ENCODE data around the gene GAD1. TPM values are rescaled to one million over a fixed set of nuclear protein-coding genes. Genes with fewer than 3 reads are reported as not detected.

GAD1 gene
- total RNA-seq, 1 experiment from 2014 or later = 2.4 TPM

DNA sequence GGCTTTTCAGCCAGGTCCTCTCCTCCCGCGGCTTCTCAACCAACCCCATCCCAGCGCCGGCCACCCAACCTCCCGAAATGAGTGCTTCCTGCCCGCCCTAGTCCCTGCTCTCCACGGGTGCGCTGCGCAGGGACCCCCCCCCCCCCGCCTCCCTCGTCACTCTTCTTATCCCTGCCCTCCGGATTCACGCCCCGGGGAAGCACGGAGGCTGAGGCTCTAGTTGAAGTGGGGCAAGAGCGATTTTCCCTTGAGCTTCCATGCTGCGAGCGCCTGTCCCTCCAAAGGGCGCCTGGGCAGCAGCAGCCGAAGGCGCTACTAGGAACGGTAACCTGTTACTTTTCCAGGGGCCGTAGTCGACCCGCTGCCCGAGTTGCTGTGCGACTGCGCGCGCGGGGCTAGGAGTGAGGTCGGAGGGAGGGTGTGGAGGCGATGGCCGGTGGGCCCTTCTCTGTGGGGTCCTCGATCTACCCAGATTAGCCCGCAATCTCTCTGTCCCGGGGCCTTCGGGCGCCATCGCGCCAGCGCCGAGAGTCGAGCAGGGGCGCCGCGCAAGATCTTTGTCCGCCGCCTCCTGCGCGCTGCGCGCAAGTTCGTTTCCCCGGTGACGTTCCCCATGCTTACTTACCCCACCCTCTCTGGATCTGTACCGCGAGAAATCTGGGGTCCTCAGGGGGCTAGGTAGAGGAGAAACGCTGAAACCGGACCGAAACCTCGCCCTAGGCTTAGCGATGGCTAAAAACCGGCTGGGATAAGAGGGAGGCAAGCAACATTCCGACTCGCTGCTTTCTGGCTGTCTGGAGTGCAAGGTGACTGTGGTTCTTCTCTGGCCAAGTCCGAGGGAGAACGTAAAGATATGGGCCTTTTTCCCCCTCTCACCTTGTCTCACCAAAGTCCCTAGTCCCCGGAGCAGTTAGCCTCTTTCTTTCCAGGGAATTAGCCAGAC, 677 bp downstream of the GAD1 start:
- peak; percentile 16 for DNase-seq (ENCODE audit: low read depth)

DNA sequence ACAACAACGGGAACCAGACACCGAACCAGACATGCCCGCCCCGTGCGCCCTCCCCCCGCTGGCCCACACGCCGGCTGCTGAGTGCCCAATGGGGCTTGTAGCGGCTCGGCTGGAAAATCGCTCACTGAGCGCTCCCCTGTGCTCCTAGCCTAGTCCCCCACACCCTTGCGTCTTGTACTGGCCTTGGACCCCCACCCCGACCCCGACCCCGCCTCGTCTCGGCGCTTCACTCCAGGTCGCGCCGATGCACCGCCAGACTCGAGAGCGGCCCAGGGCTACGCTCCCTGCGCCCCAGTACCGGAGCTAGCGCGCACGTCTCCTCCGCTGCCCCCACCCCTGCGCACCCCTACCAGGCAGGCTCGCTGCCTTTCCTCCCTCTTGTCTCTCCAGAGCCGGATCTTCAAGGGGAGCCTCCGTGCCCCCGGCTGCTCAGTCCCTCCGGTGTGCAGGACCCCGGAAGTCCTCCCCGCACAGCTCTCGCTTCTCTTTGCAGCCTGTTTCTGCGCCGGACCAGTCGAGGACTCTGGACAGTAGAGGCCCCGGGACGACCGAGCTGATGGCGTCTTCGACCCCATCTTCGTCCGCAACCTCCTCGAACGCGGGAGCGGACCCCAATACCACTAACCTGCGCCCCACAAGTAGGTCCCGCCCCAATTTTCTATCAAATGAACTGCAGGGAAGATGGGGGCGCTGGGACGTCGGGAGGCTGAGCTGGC, 1.5 kb downstream of the GAD1 start:
- no peak for DNase-seq (ENCODE audit: low read depth)

DNA sequence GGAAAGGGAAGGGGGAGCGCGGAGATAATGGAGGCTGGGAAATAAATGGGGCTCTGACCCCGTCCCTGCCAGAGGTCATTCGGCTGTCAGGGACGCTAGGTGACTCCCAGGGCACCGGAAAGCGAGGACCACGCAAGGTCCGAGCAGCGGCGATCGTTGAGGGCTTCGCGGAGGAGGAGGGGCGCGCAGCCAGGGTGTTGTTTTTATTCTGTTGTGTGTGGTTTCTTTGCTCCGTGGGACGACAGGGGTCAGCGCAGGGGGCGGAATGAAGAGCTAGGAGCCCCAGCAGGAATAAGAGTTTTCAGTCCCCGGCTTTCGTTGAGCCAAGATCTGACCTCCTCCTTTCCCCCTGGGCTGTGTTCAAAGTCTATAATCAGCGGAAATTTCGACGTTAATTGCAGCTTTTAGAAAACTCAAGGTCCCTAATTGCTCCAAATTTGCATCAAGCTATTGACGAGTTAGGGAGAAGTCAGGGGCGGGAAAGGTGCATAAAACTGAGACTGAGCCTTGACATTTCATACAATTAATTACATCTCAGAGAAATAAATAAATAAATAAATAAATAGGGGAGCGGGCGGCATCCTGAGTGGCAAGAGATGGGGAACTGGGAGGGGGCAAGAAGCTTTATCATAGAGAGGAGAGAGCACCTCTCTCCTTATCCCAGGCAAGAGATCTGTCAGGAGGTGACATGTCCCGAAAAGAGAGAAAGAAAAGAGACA, 2.2 kb downstream of the GAD1 start:
- DNase-seq (ENCODE audit: low read depth) = no peak

DNA sequence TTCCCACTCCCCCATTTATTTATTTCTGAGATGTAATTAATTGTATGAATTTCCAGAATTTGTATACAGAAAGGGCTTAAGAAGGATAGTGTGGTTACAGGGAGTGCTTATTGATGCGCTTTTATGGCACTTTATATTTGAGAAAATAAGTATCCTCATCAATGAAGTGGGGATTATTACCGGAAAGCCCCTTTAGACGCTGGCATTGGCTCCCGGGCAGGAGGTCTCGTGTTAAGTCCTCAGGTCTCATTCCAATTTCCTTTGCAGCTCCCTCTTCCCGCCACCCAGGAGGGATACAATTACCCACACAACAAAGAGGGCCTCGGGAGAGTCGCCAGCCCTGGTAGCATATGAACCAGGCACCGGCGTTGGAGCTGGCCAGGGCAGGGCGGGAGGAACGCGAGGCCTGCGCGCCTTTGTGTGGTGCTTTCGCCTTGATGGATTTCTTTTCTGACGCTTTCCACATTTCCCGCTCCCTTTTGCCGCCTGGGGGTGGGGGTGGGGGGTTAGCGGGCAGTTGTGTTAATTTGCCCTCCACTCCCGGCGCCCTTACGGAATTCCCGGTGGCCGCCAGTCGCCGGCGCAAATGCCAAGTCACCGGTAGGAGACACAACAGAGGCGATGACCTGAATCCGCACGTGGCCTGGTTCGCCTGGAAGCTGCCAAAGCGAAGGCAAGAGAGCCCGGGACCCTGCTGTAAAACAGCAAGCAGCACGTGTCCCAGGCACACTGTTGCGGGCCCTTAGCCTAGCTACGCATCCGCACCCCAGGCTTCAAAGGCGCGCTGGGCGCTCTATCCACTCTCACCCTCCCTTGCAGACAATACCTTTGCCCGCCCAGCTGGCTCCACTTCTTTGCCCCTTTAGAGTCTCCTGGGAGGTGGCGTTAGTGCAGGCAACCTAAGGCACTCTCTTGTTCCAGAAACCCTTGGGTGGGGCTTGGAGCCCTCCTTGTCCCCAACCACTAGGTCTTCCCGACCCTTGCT, 3.3 kb downstream of the GAD1 start:
- DNase-seq (ENCODE audit: low read depth) = no peak

DNA sequence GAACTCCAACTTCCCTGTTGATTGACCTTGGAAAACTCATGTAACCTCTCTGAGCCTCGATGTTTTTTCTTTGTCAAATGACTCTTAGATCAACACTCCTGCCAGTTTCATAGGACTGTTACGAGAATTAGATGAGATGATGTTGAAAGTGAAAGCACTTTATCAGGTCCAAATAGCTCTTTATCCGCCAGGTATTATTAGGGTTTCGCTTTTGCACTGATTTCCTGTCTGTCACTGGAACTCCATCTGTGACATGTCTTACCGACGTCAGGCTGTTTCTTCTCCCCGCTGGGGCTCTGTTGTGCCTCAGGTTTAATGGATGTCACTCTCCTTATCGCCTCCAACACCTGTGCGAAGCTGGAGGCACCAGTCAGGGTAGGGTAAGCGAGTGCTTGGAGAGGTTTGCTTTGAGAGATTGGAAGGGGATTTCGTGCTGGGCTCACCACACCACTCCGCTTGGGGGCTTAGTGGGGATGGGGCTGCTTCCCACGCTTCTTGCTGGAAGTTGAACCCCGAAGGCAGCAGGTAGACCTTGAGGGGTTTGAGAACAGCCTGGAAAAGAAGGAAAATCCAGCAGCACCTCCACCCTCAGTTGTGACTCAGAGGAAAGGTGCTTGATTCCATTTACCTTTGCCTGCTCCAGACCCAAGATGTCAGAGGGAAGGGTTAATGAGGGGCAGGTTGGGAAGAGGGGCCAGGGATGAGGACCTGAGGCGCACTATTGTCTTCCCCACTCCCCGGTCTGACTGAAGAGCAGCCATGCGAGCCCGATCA, 4.3 kb downstream of the GAD1 start:
- no peak for DNase-seq (ENCODE audit: low read depth)

DNA sequence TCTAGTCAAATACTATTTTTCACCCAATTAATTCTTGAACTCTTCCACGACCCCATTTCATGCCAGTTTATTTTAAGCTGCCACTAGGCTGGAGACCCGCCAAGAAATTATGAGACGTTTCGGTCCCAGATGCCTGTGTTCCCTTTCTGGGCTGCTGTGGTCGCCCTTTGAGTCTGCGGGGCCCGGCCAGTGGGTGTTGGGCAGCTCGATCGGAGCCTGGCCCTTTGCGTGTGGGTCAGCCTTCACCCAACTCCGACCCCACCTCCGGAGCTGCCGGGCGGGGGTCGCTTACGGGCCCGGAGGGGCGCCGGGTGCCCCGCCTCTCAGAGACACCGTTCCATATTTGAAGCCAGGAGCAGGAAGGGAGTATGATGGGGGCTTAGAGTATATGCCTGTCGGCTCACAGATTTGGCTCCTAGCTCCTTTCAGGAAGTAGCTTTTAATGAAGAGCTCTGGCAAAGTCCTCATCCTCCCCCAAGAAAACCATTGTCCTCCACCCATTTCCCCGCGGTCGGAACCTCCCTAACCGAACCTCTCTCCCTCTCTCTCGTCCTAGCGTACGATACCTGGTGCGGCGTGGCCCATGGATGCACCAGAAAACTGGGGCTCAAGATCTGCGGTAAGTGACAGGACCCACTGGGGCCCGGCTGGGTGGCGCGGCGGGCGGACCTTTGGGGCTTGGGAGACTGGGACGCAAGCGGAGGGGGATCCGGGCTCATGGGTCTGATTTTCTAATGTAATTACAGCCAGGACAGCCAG, 5.0 kb downstream of the GAD1 start:
- DNase-seq (ENCODE audit: low read depth) = no peak

DNA sequence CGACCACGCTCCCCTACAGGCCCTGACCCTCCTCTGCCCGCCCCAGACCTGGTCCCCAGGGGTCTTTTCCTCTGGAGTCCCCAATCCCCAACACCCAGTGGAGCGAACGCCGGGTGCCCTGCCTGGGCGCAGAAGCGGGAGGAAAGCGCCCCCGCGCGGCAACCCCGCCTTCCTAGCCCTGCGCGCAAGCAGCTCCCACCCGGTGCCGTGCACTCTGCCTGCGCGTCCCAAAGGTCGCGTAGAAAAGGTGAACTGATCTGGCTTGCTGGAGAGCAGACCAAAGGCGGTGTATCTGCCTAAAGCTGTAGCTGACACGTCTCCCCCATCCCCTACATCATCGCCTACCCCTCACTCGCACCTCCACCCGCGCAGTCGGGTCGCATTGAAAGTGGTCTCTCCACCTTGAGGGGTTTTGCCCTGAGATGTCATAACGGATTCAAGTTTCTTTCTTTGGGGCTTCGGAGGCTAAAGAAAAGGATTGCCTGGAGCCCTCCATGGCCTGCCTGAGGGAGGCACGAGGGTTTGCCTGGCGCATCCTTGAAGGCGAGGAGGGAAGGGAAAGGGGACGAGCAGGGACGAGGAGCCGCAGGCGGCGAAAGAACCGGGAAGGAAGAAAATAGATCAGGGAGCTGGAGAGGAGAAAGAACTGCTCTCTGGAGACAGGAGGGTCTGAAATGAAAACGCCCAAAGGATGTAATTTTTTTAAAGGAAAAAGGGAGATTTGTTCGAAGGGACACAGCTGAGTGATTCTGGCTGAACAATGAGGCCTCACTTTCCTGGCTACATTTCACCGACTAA, 5.8 kb downstream of the GAD1 start:
- no peak for DNase-seq (ENCODE audit: low read depth)

DNA sequence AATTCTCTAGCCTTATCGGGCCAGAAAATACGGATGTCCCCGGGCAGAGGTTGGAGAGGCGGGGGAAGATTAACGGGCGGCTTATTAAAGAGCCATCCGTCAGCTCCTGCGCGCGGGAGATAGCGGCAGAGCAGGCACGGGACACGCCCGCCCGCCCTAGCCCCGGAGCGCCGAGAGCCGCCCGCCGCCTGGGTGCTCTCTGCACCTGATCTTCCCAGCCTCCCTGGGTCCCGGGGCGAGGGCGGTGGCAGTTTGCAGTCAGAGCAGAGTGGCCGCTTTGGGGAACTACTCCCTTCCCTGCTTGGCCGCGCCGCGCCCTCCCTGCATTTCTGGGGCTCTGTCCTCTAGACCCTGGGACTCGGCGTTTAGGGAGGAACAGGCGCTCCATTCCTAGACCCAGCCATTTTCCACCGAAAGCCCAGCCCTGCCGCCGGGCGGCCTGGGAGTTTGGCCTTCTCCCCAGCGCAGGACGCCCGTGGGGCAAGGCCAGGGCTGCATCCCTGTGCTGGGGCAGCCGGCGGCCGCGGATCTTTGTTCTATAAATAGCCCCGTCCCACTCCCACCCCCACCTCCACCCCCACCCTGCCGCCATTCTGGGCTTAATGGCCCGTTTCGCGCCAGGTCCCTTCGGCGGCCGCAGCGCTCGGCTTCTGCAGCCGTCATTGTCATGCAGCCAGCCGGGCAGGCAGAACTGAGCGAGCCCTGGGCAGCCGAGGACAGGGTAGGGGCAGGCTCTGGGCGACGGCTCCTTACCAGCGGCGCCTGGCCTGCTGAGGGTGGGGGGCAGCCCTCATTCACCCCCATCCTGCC, 6.6 kb downstream of the GAD1 start:
- DNase-seq (ENCODE audit: low read depth) = no peak

DNA sequence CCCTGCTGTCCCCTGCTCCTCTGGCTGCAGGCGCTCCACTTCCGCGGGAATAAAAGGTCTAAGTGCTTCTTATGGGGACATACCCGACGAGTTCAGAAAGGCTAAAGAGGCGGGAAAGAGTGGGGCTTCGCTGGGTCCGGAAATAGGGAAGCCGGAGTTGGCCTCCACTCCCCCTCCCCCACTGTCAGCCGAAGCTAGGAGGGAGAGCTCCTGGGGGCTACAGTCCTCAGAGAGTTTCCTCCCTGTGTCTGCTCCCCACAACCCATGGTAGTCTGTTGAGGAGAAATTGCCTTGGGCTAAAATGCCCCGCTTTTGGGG, 7.2 kb downstream of the GAD1 start:
- no peak for DNase-seq (ENCODE audit: low read depth)

DNA sequence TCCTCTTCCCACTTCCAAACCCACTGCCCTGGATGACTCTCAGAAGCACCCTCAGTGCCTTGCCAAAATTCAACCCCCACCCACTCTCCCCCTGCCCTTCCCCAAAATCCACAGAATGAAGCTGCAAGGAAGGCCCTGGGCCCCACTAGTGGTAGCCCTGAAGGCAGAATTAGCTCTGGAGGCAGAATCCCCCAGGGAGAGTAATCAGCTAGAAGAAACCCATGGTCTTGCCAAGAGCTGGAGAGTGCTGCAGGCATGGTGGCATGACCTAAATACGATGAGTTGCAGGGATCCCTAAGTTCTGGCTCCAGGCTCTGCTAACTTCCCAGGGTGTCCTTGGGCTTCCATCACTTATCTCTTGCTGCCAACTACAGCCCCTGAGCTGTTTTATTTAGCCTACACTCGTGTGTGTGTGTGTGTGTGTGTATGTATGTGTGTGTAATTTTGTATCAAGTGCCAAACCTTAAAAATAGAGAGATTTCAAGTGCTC, 7.9 kb downstream of the GAD1 start:
- no peak for DNase-seq (ENCODE audit: low read depth)

DNA sequence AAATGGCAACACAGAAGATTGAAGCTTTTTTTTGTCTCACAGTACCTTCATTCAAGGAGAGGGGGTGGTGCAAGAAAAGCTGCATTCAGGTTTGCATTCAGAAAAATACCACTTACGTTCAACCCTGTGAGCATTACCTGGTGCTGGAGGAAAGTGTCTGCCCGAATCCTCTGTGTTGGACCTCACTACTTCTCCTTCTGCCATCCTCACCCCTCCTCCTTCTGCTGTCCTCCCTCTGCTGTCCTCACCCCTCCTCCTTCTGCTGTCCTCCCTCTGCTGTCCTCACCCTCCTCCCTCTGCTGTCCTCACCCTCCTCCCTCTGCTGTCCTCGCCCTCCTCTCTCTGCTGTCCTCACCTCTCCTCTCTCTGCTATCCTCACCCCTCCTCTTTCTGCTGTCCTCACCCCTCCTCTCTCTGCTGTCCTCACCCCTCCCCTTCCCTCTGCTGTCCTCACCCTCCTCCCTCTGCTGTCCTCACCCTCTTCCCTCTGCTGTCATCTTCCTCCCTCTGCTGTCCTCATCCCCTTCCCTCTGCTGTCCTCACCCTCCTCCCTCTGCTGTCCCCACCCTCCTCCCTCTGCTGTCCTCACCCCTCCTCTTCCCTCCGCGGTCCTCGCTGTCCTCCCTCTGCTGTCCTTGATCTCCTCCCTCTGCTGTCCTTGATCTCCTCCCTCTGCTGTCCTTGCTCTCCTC, 11.3 kb downstream of the GAD1 start:
- DNase-seq (ENCODE audit: low read depth) = no peak

DNA sequence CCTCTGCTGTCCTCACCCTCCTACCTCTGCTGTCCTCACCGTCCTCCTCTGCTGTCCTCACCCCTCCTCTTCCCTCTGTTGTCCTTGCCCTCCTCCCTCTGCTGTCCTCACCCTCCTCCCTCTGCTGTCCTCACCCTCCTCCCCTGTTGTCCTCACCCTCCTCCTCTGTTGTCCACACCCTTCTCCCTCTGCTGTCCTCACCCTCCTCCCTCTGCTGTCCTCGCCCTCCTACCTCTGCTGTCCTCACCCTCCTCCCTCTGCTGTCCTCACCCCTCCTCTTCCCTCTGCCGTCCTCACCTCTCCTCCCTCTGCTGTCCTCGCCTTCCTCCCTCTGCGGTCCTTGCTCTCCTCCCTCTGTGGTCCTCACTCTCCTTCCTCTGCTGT, 11.8 kb downstream of the GAD1 start:
- DNase-seq (ENCODE audit: low read depth) = no peak

DNA sequence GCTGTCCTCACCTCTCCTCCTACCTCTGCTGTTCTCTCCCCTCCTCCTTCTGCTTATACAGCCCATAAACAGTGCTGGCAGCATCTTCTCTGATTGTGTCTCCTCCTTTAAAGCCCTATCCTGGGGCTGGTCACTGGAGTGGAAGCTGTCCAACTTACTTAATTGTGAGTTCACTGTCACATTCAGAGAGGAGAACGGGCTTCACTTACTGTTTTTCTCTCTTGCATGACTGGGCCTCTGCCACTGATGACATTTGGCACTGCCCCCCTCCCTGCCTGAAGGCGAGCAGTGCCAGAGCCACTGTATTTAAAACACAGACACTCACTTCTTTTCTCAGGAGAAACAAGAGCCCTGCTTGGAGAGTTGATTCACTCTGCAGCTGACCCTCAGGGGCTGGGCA, 12.3 kb downstream of the GAD1 start:
- DNase-seq (ENCODE audit: low read depth) = no peak

DNA sequence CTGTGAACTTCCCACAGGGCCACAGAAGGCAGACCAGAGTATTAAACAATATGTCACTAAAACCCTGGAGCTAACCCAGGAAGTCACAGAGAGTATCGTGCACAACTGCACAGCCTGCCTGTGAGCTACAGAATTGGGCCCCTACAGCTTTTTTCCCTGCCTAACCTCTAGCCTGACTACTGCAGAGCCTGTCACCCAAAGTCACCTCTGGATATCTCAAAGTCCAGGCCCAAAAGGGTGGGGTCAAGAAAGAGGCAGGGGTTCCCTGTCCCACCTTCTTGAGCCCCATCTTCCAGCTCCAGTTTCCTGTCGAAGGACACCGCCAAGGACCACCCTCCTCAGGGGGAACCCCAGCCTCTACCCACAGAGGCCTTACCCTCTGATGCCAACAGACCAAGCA, 13.5 kb downstream of the GAD1 start:
- no peak for DNase-seq (ENCODE audit: low read depth)

DNA sequence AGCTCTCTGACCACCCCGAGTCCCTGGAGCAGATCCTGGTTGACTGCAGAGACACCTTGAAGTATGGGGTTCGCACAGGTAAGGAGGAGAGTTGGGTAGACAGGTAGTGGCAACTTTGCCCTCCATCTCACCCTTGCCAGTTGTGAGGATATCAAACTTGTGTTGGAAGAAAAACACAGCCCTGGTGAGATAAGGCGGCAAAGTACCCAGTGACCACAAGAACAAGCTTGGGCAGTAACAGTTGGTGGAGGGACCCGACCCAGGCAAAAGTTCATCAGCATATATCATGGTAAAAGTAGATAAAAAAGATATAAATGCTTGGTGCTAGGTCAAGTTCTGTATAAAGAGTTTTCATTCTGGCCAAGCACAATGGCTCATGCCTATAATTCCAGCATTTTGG, 14.4 kb downstream of the GAD1 start:
- no peak for DNase-seq (ENCODE audit: low read depth)

DNA sequence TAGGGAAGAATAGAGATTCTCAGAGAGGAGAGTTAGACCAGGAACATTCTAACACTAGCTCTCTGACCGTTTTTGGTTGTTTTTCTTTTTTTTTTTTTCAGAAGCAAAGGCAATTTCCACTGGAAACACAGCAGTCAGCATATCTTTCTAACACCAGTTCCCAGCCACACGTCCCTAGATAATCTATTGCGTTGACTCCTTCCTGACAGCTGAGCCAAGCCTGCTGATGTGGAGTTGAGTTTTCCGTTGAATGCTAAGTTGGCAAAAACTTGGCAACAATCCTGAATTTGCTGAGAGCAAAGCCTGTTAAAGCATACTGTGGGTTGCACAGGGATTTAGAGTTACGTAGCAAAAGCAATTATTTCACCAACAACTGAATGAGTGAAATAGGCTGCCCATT, 19.3 kb downstream of the GAD1 start:
- no peak for DNase-seq (ENCODE audit: low read depth)

DNA sequence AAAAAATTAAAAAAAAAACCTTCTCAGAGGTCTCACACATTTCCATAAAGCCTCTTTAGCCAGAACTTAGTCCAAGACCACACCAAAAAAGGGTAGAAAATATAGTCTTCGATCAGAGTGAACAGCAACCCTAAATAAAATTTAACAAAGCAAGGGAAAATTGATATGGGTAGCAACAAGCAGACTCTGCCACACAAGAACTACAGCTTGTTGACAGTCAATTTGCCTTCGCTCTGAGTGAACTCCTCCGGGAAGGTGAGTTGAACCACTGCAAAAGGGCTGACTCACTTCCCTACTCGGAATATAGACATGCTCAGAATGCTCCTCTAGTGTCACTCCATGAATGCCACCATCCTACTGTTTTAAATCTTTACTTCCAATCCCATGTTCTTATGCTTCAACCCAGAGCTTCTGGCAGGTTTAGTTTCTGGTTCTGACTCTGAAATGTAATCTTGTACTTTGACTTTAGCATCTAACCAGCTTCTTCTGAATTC, 24.1 kb downstream of the GAD1 start:
- DNase-seq (ENCODE audit: low read depth) = peak; percentile 18
